PFSK-1 (cell line): ENCODE measurements around the gene NAT9.

Experiments
- FOXP2 ChIP-seq: optimal IDR thresholded peaks from 2 replicates; pipeline ENCODE3; 2011; ENCODE audit warnings: borderline replicate concordance, control low read depth, inconsistent platforms; ENCODE audit not compliant: insufficient read depth; ENCODE audit errors: extremely low read length, extremely low read depth
- POLR2AphosphoS5 ChIP-seq: IDR thresholded peaks from 2 replicates; pipeline ENCODE4 v1.6.1; 2012; ENCODE audit warnings: low read depth, mild to moderate bottlenecking, control low read depth, low read length, moderate library complexity
- REST ChIP-seq, 2 experiments: IDR thresholded peaks; 2 replicates each; pipeline versions ENCODE4 v1.6.1 to v1.8.0; 2011 to 2012; ENCODE audit warnings: low read depth in 2 of 2, low read length in 2 of 2, control low read depth in 1 of 2, inconsistent platforms in 1 of 2, mild to moderate bottlenecking in 1 of 2, moderate library complexity in 1 of 2; ENCODE audit not compliant: insufficient read depth in 1 of 2
- SIN3A ChIP-seq: IDR thresholded peaks from 2 replicates; pipeline ENCODE4 v1.6.1; 2012; ENCODE audit warnings: mild to moderate bottlenecking, low read length, moderate library complexity, borderline replicate concordance; ENCODE audit not compliant: insufficient read depth
- TAF1 ChIP-seq: IDR thresholded peaks from 2 replicates; pipeline ENCODE4 v1.6.1; 2012; ENCODE audit warnings: low read length, control low read depth, borderline replicate concordance; ENCODE audit not compliant: insufficient read depth

Gene NAT9

GRCh38 chr17:74807925-74808324 is 31.8 kb upstream of the NAT9 start:
- TF ChIP-seq TAF1, result no peak

GRCh38 chr17:74807441-74807840 is 31.3 kb upstream of the NAT9 start:
- TF ChIP-seq SIN3A (no peak), FOXP2 (no peak), REST (IDR thresholded peaks at IDR 0.05; ENCODE audit: insufficient read depth in 1 of 2, low read depth in 2 of 2, low read length in 2 of 2) (no peak), POLR2AphosphoS5 (no peak), TAF1 (no peak)

GRCh38 chr17:74806334-74806733 is 30.2 kb upstream of the NAT9 start:
- no peak for TF ChIP-seq FOXP2
- no peak for TF ChIP-seq SIN3A
- TF ChIP-seq REST (IDR thresholded peaks at IDR 0.05; ENCODE audit: insufficient read depth in 1 of 2, low read depth in 2 of 2, low read length in 2 of 2), result no peak
- no peak for TF ChIP-seq POLR2AphosphoS5
- TF ChIP-seq TAF1, result no peak

GRCh38 chr17:74805591-74805991 is 29.4 kb upstream of the NAT9 start:
- no peak for TF ChIP-seq POLR2AphosphoS5
- no peak for TF ChIP-seq TAF1
- TF ChIP-seq FOXP2, result no peak
- no peak for TF ChIP-seq REST (IDR thresholded peaks at IDR 0.05; ENCODE audit: insufficient read depth in 1 of 2, low read depth in 2 of 2, low read length in 2 of 2)
- TF ChIP-seq SIN3A, result no peak

- TF ChIP-seq SIN3A, result no peak
- TF ChIP-seq POLR2AphosphoS5, result no peak
- no peak for TF ChIP-seq FOXP2
- no peak for TF ChIP-seq TAF1
- TF ChIP-seq REST (IDR thresholded peaks at IDR 0.05; ENCODE audit: insufficient read depth in 1 of 2, low read depth in 2 of 2, low read length in 2 of 2), result no peak
These were observed 28.5 kb upstream of the NAT9 start for GRCh38 chr17:74804683-74805082.
